ENCODE data around the gene PDZRN3.

PDZRN3 gene

DNA sequence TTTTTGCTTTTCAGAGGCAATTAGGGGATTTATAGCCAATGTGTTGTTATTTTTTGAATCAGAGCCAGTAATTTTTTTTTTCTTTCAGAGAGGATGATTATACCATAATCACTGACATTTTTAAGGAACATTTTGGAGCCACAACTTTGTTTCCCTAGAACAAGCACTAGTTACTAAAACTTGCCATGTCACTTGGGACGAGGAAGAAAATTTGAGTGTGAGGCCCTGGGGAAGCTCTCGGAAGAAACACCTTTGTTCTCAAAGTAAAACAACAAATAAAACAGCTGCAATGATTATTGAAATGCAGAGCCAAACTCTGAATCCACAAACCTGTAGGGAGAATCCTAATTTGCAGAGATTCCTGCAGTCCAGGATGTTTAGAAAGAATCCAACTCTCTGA is 69.7 kb downstream of the PDZRN3 start:
- DNase-seq = no peak

- no peak for DNase-seq
Measured at GRCh38 chr3:73552700-73553099, 72.0 kb downstream of the PDZRN3 start.

GRCh38 chr3:73550032-73550431 is 74.7 kb downstream of the PDZRN3 start:
- DNase-seq = no peak

- peak; percentile 56 for DNase-seq
Measured at GRCh38 chr3:73549051-73549600, 75.6 kb downstream of the PDZRN3 start.

- DNase-seq = no peak
Measured at GRCh38 chr3:73548436-73548835, 76.3 kb downstream of the PDZRN3 start.

DNA sequence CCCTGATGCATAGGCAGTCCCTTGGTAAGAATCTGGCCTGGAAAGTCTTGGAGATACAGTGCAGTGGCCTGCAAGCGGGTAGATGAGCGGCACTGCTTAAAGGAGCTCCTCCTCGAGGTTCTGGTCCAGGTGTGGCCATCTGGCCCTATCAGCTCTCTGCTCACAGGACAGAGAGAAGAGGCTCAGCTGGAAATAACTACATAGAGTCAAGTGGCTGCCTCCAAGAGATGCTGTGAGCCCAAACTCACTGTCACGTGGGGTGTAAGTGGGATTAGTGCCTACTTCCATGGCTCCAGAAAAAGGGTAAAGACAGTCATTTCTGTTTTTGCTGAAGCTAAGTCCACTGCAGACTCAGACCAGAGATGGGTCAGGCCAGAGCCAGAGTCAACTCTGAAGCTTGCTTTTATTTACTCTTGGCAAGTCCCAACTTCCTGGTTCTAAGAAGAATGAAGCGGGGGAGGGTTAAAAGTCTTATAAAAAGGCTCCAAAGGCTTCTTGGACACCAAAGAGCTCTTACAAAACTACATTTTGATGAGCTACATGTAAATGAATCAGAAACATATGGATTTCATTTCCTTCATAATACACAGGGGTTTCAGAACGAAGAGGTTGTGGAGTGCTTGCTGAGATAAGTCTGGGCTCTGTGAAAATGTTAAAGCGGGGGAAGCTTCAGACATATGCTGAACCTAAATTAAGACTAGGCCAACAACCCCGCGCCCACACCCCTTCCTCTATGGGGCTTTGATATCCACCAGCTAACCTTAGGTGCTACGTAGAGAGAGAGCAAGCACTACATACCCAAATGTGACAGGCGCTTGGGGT is 77.1 kb downstream of the PDZRN3 start:
- no peak for DNase-seq

GRCh38 chr3:73546961-73547360 is 77.8 kb downstream of the PDZRN3 start:
- DNase-seq = no peak

DNA sequence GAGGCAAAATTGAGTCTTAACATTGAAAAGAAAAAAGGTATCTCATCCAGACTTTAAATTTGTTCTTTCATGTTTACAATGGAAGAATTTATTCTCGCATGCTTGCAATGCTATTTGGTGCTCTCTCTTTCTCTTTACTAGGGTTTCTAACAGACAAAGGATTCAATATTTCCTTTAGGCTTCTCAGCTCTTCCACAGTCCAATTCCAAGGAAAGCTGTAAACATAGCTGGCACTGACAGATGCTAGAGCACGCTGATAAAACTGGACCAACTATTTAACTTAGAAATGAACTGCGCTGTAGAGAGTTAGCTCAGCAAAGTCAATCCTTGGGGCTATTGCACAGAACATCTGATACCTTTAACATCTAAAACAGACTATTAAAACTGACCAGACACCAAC is 81.3 kb downstream of the PDZRN3 start:
- DNase-seq = no peak

GRCh38 chr3:73542136-73542535 is 82.6 kb downstream of the PDZRN3 start:
- DNase-seq = peak; percentile 89

- no peak for DNase-seq
Measured at GRCh38 chr3:73540969-73541740, 83.6 kb downstream of the PDZRN3 start.

DNA sequence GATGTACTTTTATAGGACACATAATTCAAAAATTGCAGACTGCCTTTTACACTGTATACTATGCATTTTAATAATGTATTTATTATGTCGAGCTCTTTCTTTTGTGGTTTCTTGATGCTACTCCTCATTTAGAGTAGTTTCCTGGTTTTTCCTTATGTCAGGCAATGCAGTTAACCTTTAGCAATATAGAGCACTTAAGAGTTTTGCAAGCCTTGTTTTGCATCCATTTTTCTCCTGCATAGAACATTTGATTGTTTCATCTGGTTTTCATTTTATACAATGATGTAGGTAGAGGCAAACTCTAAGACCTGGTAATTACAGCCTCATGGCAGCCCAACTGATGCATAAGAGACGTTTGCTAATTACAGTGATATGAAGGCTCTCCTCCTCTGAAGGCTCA is 86.3 kb downstream of the PDZRN3 start:
- DNase-seq = no peak

- no peak for DNase-seq
Measured at GRCh38 chr3:73536952-73537351, 87.8 kb downstream of the PDZRN3 start.

GRCh38 chr3:73536336-73536895 is 88.3 kb downstream of the PDZRN3 start:
- no peak for DNase-seq

- DNase-seq = no peak
Measured at GRCh38 chr3:73535931-73536330, 88.8 kb downstream of the PDZRN3 start.

DNA sequence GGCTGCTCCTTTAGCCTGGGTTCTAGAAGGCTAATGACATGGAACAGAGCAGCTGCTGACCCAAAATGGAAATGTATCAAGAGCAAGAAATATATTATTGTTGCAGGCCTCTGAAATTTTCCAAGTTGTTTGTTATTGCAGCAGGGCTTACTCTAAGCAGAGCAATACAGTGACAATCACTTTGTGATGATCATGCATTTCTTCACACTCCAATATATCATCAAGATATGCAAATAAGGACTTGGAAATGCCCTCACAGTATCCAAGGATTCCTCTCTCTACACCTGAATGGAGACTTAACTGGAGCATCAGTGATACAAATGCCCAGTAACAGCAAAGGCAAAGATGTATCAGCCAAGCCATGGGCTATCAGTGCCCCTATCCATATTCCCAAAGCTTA is 89.6 kb downstream of the PDZRN3 start:
- no peak for DNase-seq

DNA sequence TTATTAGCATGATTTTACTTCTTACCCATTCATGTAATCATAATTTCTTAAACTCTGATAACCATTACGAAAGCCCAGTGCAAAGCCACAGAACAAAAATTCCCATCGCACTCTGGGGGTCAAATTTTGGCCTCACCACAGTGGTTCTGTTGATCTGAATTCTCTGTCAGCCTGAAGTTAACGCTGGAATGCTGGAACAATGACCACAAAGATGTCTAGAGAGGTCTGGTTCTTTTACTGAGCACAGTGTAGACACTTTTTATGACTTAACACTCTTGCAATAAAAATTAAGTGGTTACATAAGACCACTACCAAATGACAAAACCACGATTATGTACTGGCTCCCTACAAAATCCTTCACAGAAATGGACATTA is 94.7 kb downstream of the PDZRN3 start:
- DNase-seq = no peak

GRCh38 chr3:73529308-73530021 is 95.3 kb downstream of the PDZRN3 start:
- no peak for DNase-seq

GRCh38 chr3:73525591-73525990 is 99.2 kb downstream of the PDZRN3 start:
- DNase-seq = no peak

DNA sequence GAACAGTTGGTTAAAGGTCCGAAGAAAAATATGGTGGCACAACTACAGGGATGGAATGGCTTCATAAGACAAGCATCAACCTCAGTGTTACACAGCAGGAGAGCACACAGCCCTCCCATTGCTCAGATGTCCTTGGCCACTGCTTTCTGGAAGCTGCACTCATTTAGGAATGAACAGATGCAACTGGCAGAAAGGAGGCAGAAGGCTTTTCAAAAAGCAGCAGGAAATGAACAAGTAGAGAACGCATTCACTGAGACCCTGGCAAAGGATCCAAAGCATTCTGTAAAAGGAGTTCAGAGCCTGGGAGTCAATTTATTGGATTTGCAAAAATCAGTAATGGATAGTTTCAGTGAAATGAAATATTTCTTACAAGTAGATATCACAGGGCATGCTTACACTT is 101.1 kb downstream of the PDZRN3 start:
- no peak for DNase-seq

DNA sequence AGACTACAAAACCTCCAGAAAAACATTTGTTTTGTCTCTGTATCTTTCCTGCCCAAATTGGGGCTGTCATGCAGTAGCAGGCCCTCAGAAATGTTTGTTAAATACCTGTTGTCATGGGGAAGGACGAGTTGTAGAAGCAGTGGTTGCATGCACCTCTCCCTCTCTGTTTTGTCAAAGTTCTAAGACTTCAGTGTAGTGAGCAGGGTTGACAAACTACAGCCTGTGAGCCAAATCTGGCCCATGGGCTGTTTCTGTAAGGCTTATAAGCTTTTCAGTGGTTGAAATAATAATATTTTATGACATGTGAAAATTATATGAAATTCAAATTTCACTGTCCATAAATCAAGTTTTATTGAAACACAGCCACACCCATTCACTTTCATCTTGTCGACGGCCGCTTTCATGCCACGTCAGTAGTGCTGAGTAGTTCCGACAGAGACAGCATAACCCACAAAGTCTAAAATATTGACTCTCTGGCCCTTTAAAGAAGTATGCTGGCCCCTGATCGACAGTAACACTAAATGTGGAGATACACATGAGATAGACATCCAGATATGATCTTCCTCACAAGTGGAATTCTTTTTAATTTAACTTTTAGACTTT is 102.9 kb downstream of the PDZRN3 start:
- DNase-seq = no peak

DNA sequence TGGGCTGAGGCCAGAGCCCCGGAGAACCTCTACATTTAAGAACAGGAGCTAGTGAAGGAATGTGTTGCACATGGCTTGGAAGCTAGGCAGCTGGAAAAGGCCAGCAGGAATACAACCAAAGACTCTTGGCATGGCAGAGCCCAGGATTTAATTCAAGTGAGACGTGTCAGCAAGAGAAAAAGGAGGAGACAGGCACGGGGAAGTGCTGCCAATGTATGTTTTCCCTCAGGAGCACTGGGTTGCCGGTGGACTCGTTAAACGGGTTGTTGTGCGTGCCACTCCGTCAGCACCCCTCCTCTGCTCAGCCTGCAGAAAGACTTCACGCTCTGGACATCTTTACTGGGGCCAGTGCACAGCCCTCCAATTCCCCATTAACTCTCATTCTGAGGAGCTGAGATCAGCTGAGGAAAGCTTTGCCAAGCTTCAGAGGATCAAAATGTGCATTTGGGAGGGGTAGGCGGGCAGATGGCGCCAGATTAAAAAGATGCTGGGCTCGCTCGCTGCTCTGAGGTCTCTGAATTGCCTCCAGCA is 103.7 kb downstream of the PDZRN3 start:
- DNase-seq = no peak

- DNase-seq = no peak
Measured at GRCh38 chr3:73516631-73517030, 108.1 kb downstream of the PDZRN3 start.
